Fibroblast of villous mesenchyme (primary cell): ENCODE measurements around the gene ST6GAL1. TPM values are rescaled to one million over a fixed set of nuclear protein-coding genes. Genes with fewer than 3 reads are reported as not detected.

Source experiments
- DNase-seq: peaks from one replicate; pipeline ENCODE4 v3.0.0-alpha.2; 2010; ENCODE audit warnings: low read depth
- H3K4me3 ChIP-seq: 2 replicates; pipeline ENCODE4 v1.5.1; 2011; ENCODE audit warnings: low read depth, mild to moderate bottlenecking, low read length
- CTCF ChIP-seq: IDR thresholded peaks from 2 replicates; pipeline ENCODE4 v1.5.1; 2012; ENCODE audit warnings: low read depth, mild to moderate bottlenecking, low read length; ENCODE audit not compliant: insufficient read depth
- total RNA-seq: library from RNA; depleted of rRNA; stranded (reverse); fragments of >200 nt; gene quantifications from 2 replicates; pipeline ENCODE4 v1.2.3, GENCODE V29; 2012

The ST6GAL1 gene
- total RNA-seq, 1 donor = 1.3 TPM

GRCh38 chr3:186955898-186956696 is 25.8 kb downstream of the ST6GAL1 start:
- no peak overlapping the region for H3K4me3 ChIP-seq
- TF ChIP-seq CTCF = no peak
- DNase-seq = no peak

GRCh38 chr3:186959029-186959624 is 28.8 kb downstream of the ST6GAL1 start:
- TF ChIP-seq CTCF = no peak
- H3K4me3 ChIP-seq = no peak overlapping the region
- DNase-seq = no peak

- DNase-seq = no peak
- no peak overlapping the region for H3K4me3 ChIP-seq
- TF ChIP-seq CTCF = no peak
Observed at GRCh38 chr3:186960347-186960746, 30.0 kb downstream of the ST6GAL1 start.

- no peak overlapping the region for H3K4me3 ChIP-seq
- no peak for TF ChIP-seq CTCF
- no peak for DNase-seq
Observed at GRCh38 chr3:186962445-186962844, 32.1 kb downstream of the ST6GAL1 start.

GRCh38 chr3:186963636-186964035 is 33.3 kb downstream of the ST6GAL1 start:
- H3K4me3 ChIP-seq = no peak overlapping the region
- TF ChIP-seq CTCF = no peak
- no peak for DNase-seq

GRCh38 chr3:186964071-186964470 is 33.7 kb downstream of the ST6GAL1 start:
- no peak for TF ChIP-seq CTCF
- no peak overlapping the region for H3K4me3 ChIP-seq
- no peak for DNase-seq
